Activated CD4-positive, alpha-beta memory T cell treated with anti-CD3 and anti-CD28 coated beads for 36 hours (primary cell): ENCODE results near the gene FAP. TPM values are rescaled to one million over a fixed set of nuclear protein-coding genes. Genes with fewer than 3 reads are reported as not detected.

Experiments used
- CTCF ChIA-PET: fragments of 350-600 bp; sonication (Branson Sonifier 250); formaldehyde crosslinking; loops from one replicate; lab custom pipeline; 2021; ENCODE audit warnings: antibody characterized with exemption, inconsistent platforms; lab: Charles Lee
- POLR2A ChIA-PET: fragments of 350-600 bp; sonication (Branson Sonifier 250); formaldehyde crosslinking; loops from one replicate; lab custom pipeline; 2021; ENCODE audit warnings: antibody characterized with exemption; lab: Charles Lee
- DNase-seq: peaks from one replicate; pipeline ENCODE4 v3.0.0-alpha.2; 2020
- H3K27ac Mint-ChIP-seq: one replicate; pipeline ENCODE4 v1.8.0; 2021; ENCODE audit warnings: mixed read lengths
- H3K27me3 Mint-ChIP-seq: one replicate; pipeline ENCODE4 v1.8.0; 2021; ENCODE audit warnings: mixed read lengths
- H3K36me3 Mint-ChIP-seq: one replicate; pipeline ENCODE4 v1.8.0; 2021; ENCODE audit warnings: mixed read lengths
- H3K4me1 Mint-ChIP-seq: one replicate; pipeline ENCODE4 v1.8.0; 2021; ENCODE audit warnings: low read depth, mixed read lengths
- H3K4me3 Mint-ChIP-seq: one replicate; pipeline ENCODE4 v1.8.0; 2021; ENCODE audit warnings: mild to moderate bottlenecking, mixed read lengths
- H3K9me3 Mint-ChIP-seq: one replicate; pipeline ENCODE4 v1.8.0; 2021; ENCODE audit warnings: mixed read lengths
- intact Hi-C: fragments of 100-400 bp; cut with micrococcal nuclease; formaldehyde crosslinking; loops from one replicate; pipeline ENCODE4 v1.15.1; 2023
- total RNA-seq, 2 experiments: library from RNA; stranded (reverse); gene quantifications; one replicate each; pipeline ENCODE4 v1.2.3, GENCODE V29; 2021

FAP gene
- total RNA-seq, 2 experiments from 2014 or later: not detected

DNA sequence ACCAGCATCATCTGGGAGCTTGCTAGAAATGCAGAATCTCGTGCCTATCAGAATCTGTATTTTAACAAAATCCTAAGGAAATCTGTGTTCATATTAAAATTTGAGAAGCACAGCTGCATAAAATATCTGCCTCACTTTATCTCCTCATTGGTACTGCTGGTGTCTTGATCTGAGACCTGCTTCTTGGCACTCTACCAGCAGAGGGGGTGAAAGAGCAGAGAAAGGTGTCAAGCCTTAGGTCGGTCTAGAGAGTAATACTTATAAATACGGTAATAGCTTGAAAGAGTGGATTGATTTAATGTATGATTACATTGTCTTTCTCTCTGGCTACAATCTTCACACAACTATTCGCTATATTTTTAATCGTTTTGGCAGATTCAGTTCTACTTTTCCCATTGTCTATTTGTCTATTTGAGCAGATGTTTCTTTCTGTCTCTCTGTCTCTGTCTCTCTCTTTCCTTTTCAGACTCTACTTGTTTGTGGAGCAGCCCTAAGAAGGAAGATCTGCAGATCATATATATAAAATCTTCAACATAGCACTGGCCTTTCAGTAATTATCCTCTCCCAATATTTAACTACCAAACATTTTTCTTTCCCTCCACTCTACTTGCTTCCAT, 89.5 kb downstream of the FAP start:
- POLR2A ChIA-PET: interaction anchor here (0.6 kb wide), 1 partner anchor 560 kb away, joined by 3 read pairs; no protein-coding TSS in a partner anchor
- Mint-ChIP-seq H3K36me3 (no peaks in the 10 kb centered on the region), H3K27me3 (peaks cover 17% of the 10 kb centered on the region), H3K27ac (no peak overlapping the region), H3K4me1 (peaks cover 4% of the 10 kb centered on the region), H3K4me3 (no peak overlapping the region), H3K9me3 (no peaks in the 10 kb centered on the region)
- intact Hi-C loops: loop anchor here (1.0 kb wide), 2 partner anchors 68 to 148 kb away; no protein-coding TSS in a partner anchor
- peak; percentile 70 for DNase-seq
- CTCF ChIA-PET: interaction anchor here (0.6 to 10.9 kb wide), 27 partner anchors 9 to 253 kb away, joined by 3 to 182 read pairs (median 5); no protein-coding TSS in a partner anchor

DNA sequence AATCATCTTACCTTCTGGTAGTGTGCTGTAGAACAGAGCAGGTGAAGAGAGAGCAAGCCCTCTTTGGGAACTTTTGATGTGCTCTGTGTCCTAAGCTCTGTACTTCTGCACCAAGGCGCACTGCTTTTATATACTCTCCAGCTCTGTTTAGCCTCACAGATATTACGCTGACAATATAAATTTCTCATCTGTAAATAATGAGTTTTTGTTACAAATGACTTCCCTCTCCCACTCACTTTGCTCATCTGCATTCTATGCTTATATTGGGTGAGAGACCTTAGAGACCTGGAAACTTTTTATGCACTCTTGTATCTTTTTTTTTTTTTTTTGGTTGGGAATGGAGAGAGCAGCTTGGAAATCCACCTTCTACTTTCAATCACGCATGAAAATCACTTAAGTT, 91.1 kb downstream of the FAP start, which contains the start of gene GCG:
GCG (minus strand) TSS at position 101 of the 400 bp plus-strand sequence. CDS start 3,069 bp downstream, outside the sequence.
- POLR2A ChIA-PET: no interaction called here
- no peaks in the 10 kb centered on the region for H3K36me3 Mint-ChIP-seq
- CTCF ChIA-PET: interaction anchor here (0.6 to 10.9 kb wide), 5 partner anchors 10 to 144 kb away, joined by 3 to 182 read pairs (median 7); no protein-coding TSS in a partner anchor
- H3K27ac Mint-ChIP-seq: no peak within 1 kb of the TSS
- peaks cover 4% of the 10 kb centered on the region for H3K4me1 Mint-ChIP-seq
- no peaks in the 10 kb centered on the region for H3K9me3 Mint-ChIP-seq
- H3K4me3 Mint-ChIP-seq: no peak within 1 kb of the TSS
- intact Hi-C loops: no loop called here
- no peak for DNase-seq
- H3K27me3 Mint-ChIP-seq: peaks cover 19% of the 10 kb centered on the region

- intact Hi-C loops: no loop called here
- H3K27me3 Mint-ChIP-seq: peaks cover 31% of the 10 kb centered on the region
- no peaks in the 10 kb centered on the region for H3K36me3 Mint-ChIP-seq
- POLR2A ChIA-PET: no interaction called here
- DNase-seq: no peak
- H3K9me3 Mint-ChIP-seq: no peaks in the 10 kb centered on the region
- peaks cover 4% of the 10 kb centered on the region for H3K4me1 Mint-ChIP-seq
- H3K27ac Mint-ChIP-seq: no peak overlapping the region
- H3K4me3 Mint-ChIP-seq: no peak overlapping the region
- CTCF ChIA-PET: interaction anchor here (0.7 to 10.9 kb wide), 2 partner anchors 70 to 146 kb away, joined by 3 to 182 read pairs; no protein-coding TSS in a partner anchor
These were observed 93.3 kb downstream of the FAP start for GRCh38 chr2:162149940-162150339.

DNA sequence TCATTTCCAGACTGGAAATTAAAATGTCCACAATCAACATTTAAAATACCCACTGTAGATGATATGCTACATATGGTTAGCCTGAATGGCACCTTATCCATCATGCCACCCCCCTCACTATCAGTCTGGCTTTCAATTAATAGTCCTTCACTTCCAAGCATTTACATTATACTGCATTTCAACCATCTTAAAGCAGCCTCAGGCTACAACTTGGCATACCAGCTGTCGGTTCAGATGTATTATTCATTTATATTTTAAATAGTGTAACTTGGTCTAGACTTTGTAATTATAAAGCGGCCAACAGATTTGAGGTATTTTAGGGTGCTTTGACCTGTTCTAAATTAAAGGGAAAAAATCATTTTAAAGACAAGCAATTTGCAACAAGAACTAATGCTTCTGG, 93.8 kb downstream of the FAP start:
- DNase-seq: no peak
- Mint-ChIP-seq H3K9me3 (no peaks in the 10 kb centered on the region), H3K4me3 (no peak overlapping the region), H3K4me1 (peaks cover 4% of the 10 kb centered on the region), H3K27me3 (peaks cover 28% of the 10 kb centered on the region), H3K36me3 (no peaks in the 10 kb centered on the region), H3K27ac (no peak overlapping the region)
- POLR2A ChIA-PET: no interaction called here
- intact Hi-C loops: no loop called here
- CTCF ChIA-PET: interaction anchor here (0.7 to 10.9 kb wide), 2 partner anchors 70 to 146 kb away, joined by 3 to 182 read pairs; no protein-coding TSS in a partner anchor

DNA sequence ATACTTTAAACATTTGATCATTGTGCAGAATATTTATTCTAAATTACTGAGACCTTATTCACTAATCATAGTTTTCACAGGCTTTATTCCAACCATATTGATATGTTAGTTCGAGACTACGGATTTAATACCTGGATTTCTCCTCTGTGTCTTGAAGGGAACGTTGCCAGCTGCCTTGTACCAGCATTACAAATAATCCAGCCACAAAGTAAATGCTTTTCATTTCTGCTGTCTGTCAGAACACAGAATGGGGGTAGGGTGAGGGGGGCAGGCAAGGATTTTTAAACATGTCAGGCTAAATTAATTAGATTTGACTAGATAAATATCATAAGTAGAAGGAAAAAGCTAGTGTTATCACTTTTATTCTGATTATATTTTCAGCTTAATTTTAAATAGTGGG, 94.3 kb downstream of the FAP start:
- H3K27me3 Mint-ChIP-seq: peaks cover 28% of the 10 kb centered on the region
- H3K27ac Mint-ChIP-seq: no peak overlapping the region
- no peaks in the 10 kb centered on the region for H3K9me3 Mint-ChIP-seq
- ChIA-PET CTCF (interaction anchor here (10.9 kb wide), 1 partner anchor 147 kb away, joined by 182 read pairs; no protein-coding TSS in a partner anchor), POLR2A (no interaction called here)
- DNase-seq: no peak
- H3K4me1 Mint-ChIP-seq: peaks cover 2% of the 10 kb centered on the region
- no peak overlapping the region for H3K4me3 Mint-ChIP-seq
- intact Hi-C loops: no loop called here
- no peaks in the 10 kb centered on the region for H3K36me3 Mint-ChIP-seq

DNA sequence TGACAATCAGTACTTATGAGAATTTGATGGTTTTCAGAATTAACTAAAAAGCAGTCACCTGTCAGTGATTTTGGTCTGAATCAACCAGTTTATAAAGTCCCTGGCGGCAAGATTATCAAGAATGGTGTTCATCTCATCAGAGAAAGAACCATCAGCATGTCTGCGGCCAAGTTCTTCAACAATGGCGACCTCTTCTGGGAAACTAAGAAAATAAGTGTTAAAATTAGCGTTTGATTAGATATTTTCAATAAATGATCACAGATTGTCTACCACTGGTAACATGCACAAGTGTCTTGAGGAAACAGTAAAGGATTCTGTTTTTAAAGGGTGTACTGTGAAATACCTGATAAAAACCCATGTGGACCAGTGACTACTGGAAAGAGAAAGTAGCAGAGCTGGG, 99.3 kb downstream of the FAP start:
- Mint-ChIP-seq H3K4me1 (no peaks in the 10 kb centered on the region), H3K27ac (no peak overlapping the region), H3K4me3 (no peak overlapping the region), H3K36me3 (no peaks in the 10 kb centered on the region), H3K27me3 (peaks cover 25% of the 10 kb centered on the region), H3K9me3 (no peaks in the 10 kb centered on the region)
- POLR2A ChIA-PET: no interaction called here
- DNase-seq: no peak
- intact Hi-C loops: no loop called here
- CTCF ChIA-PET: interaction anchor here (0.8 to 2.4 kb wide), 4 partner anchors 10 to 157 kb away, joined by 3 to 10 read pairs (median 3); no protein-coding TSS in a partner anchor

DNA sequence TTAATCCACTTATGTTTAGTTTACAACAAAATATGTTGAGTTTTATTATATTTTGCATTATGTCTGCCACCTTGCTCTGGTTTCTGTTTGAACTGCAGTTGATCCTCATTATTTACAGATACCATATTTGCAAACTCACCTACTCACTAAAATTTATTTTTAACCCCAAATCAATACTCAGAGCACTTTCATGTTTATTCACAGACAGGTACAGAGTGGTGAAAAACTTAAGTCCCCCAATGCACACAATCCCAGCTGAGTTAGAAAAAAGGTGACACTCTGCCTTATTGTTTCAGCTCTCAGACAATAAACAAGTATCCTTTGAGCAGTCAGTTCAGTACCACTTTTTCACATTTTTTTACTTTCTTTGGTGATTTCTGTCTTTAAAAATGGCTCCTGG, 104.9 kb downstream of the FAP start:
- POLR2A ChIA-PET: no interaction called here
- H3K9me3 Mint-ChIP-seq: no peaks in the 10 kb centered on the region
- DNase-seq: no peak
- intact Hi-C loops: no loop called here
- no peak overlapping the region for H3K4me3 Mint-ChIP-seq
- CTCF ChIA-PET: interaction anchor here (1.3 to 1.6 kb wide), 2 partner anchors 15 to 17 kb away, joined by 4 to 5 read pairs; no protein-coding TSS in a partner anchor
- H3K27me3 Mint-ChIP-seq: peaks cover 12% of the 10 kb centered on the region
- no peak overlapping the region for H3K27ac Mint-ChIP-seq
- no peaks in the 10 kb centered on the region for H3K36me3 Mint-ChIP-seq
- H3K4me1 Mint-ChIP-seq: no peaks in the 10 kb centered on the region

DNA sequence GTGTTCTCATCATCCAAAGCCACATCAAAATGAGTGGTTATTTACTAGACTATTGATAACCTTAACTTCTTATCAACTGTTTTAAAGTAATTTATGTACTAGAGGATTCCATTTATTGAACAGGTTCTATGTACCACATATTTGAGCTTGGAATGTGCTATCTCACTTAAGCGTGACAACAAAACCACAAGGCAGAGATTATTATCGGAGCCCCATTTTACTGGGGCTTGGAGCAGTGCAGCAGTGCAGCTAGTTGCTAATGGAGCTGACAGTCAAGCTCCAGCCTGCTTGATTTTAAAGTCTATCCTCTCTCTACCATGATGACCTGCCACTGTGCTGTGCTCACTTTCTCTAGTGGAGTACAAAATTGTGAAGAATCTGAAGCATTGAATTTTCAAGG, 115.8 kb downstream of the FAP start:
- no peak for DNase-seq
- CTCF ChIA-PET: interaction anchor here (0.8 to 3.6 kb wide), 7 partner anchors 26 to 541 kb away, joined by 3 to 43 read pairs (median 4); no protein-coding TSS in a partner anchor
- POLR2A ChIA-PET: no interaction called here
- H3K27me3 Mint-ChIP-seq: no peaks in the 10 kb centered on the region
- no peaks in the 10 kb centered on the region for H3K36me3 Mint-ChIP-seq
- H3K4me3 Mint-ChIP-seq: no peak overlapping the region
- intact Hi-C loops: loop anchor here (10.0 kb wide), 1 partner anchor 703 kb away; no protein-coding TSS in a partner anchor
- no peak overlapping the region for H3K27ac Mint-ChIP-seq
- H3K4me1 Mint-ChIP-seq: peaks cover 8% of the 10 kb centered on the region
- peaks cover 2% of the 10 kb centered on the region for H3K9me3 Mint-ChIP-seq

GRCh38 chr2:162126527-162126926, 116.7 kb downstream of the FAP start:
- peaks cover 2% of the 10 kb centered on the region for H3K9me3 Mint-ChIP-seq
- intact Hi-C loops: loop anchor here (10.0 kb wide), 1 partner anchor 702 kb away; no protein-coding TSS in a partner anchor
- no peak overlapping the region for H3K4me3 Mint-ChIP-seq
- H3K4me1 Mint-ChIP-seq: peaks cover 8% of the 10 kb centered on the region
- no peaks in the 10 kb centered on the region for H3K36me3 Mint-ChIP-seq
- ChIA-PET CTCF (interaction anchor here (0.8 to 3.6 kb wide), 12 partner anchors 9 to 540 kb away, joined by 3 to 43 read pairs (median 4); no protein-coding TSS in a partner anchor), POLR2A (no interaction called here)
- DNase-seq: no peak
- no peak overlapping the region for H3K27ac Mint-ChIP-seq
- no peaks in the 10 kb centered on the region for H3K27me3 Mint-ChIP-seq

DNA sequence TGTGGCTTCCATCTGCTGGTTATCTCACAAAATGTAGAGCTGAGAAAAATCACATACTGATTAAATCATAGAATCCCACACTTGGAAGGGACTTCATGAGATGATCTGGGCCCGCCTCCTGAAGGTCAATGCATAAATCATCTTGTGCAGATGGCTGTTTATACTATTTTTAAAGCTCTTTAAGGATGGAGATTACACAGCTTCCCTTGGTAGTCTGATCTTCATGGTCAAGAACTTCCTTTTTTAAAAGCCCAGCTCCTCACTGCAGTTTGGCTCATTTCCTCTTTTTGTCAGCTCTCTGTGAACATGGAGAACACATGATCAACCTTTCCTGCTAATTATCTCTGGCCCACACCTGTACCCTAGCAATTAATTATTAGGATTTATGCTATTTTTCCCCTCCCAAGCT, 117.1 kb downstream of the FAP start:
- intact Hi-C loops: loop anchor here (10.0 kb wide), 1 partner anchor 701 kb away; no protein-coding TSS in a partner anchor
- POLR2A ChIA-PET: no interaction called here
- CTCF ChIA-PET: interaction anchor here (0.6 to 3.6 kb wide), 13 partner anchors 9 to 540 kb away, joined by 3 to 43 read pairs (median 4); no protein-coding TSS in a partner anchor

DNA sequence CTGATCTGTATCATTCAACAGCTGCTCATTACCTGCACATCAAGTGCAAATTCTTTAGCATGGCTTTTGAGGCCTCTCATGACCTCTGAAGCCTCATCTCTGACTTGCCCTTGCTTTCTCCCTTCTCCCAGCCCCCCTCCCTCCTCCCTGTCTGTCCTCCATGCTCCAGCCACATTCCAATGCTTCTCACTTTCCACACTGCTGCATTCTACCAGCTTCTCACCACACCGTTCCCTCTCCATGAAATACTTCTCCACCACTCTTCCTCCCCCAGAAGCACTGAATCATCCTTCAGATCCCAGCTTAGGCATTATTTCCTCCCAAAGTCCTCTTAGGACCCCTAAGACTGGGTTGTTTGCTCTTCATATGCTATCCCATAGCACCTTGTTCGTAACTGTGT, 118.1 kb downstream of the FAP start:
- ChIA-PET POLR2A (no interaction called here), CTCF (interaction anchor here (0.6 to 3.6 kb wide), 23 partner anchors 11 to 539 kb away, joined by 3 to 43 read pairs (median 5); no protein-coding TSS in a partner anchor)
- Mint-ChIP-seq H3K27me3 (no peaks in the 10 kb centered on the region), H3K27ac (no peak overlapping the region), H3K36me3 (no peaks in the 10 kb centered on the region), H3K4me3 (no peak overlapping the region), H3K4me1 (peaks cover 8% of the 10 kb centered on the region), H3K9me3 (no peaks in the 10 kb centered on the region)
- intact Hi-C loops: loop anchor here (10.0 kb wide), 1 partner anchor 700 kb away; no protein-coding TSS in a partner anchor
- DNase-seq: no peak

More for the DNA sequence above, 117.1 kb downstream of the FAP start:
- H3K9me3 Mint-ChIP-seq: peaks cover 2% of the 10 kb centered on the region
- no peak overlapping the region for H3K4me3 Mint-ChIP-seq
- peaks cover 8% of the 10 kb centered on the region for H3K4me1 Mint-ChIP-seq
- DNase-seq: no peak
- no peaks in the 10 kb centered on the region for H3K36me3 Mint-ChIP-seq
- H3K27ac Mint-ChIP-seq: no peak overlapping the region
- no peaks in the 10 kb centered on the region for H3K27me3 Mint-ChIP-seq
